DND-41 (cell line): ENCODE measurements around the gene KRT24.

Experiments
- ATAC-seq: fragments of 200-7000 bp; cut with Tn5 transposase; 3 replicates; pipeline ENCODE4 v1.9.1; 2021; ENCODE audit warnings: low read depth; ENCODE audit not compliant: insufficient read depth
- DNase-seq: peaks from one replicate; pipeline ENCODE4 v3.0.0-alpha.2; 2020
- H2AFZ ChIP-seq: 2 replicates; pipeline ENCODE4 v1.6.0; 2012; ENCODE audit warnings: low read depth, low read length
- H3K27ac ChIP-seq: 2 replicates; pipeline ENCODE4 v1.5.1; 2012; ENCODE audit warnings: low read length, inconsistent platforms
- H3K27me3 ChIP-seq: fragments of 200-600 bp; sonication (generic); 2 replicates; pipeline ENCODE4 v1.6.0; 2012; ENCODE audit warnings: low read length, mild to moderate bottlenecking, inconsistent platforms; ENCODE audit not compliant: insufficient read depth, poor library complexity
- H3K36me3 ChIP-seq: 2 replicates; pipeline ENCODE4 v1.5.1; 2012; ENCODE audit warnings: low read length, inconsistent platforms; ENCODE audit not compliant: insufficient read depth
- H3K4me1 ChIP-seq: 2 replicates; pipeline ENCODE4 v1.5.1; 2012; ENCODE audit warnings: mild to moderate bottlenecking, low read length; ENCODE audit not compliant: insufficient read depth
- H3K4me2 ChIP-seq: 2 replicates; pipeline ENCODE4 v1.6.0; 2012; ENCODE audit warnings: mild to moderate bottlenecking, moderate library complexity, low read length, inconsistent platforms; ENCODE audit not compliant: insufficient read depth
- H3K4me3 ChIP-seq, 2 experiments: fragments of 200-600 bp in 1 of 2; shearing (Covaris generic) in 1 of 2; 2 replicates each; pipeline ENCODE4 v1.5.1; 2012 to 2016; ENCODE audit warnings: inconsistent platforms in 2 of 2, low read length in 2 of 2, mild to moderate bottlenecking in 2 of 2, low read depth in 1 of 2, moderate library complexity in 1 of 2
- H3K79me2 ChIP-seq: 2 replicates; pipeline ENCODE4 v1.6.0; 2012; ENCODE audit warnings: low read length, inconsistent platforms; ENCODE audit not compliant: insufficient read depth
- H3K9ac ChIP-seq: 2 replicates; pipeline ENCODE4 v1.6.0; 2012; ENCODE audit warnings: low read depth, mild to moderate bottlenecking, inconsistent platforms, low read length, moderate library complexity
- H3K9me3 ChIP-seq: 2 replicates; pipeline ENCODE4 v1.5.1; 2012; ENCODE audit warnings: low read length, moderate library complexity, mild to moderate bottlenecking, inconsistent platforms; ENCODE audit not compliant: insufficient read depth, severe bottlenecking
- H4K20me1 ChIP-seq: 2 replicates; pipeline ENCODE4 v1.6.0; 2012; ENCODE audit warnings: low read length; ENCODE audit not compliant: insufficient read depth
- EZH2 ChIP-seq: IDR thresholded peaks from 3 replicates; pipeline ENCODE4 v1.6.1; 2012; ENCODE audit warnings: borderline replicate concordance, low read depth, mild to moderate bottlenecking, moderate library complexity, low read length, inconsistent platforms; ENCODE audit not compliant: severe bottlenecking
- TF ChIP-seq, protein P1 (sequence below): IDR thresholded peaks from 2 replicates; pipeline ENCODE4 v1.5.1; 2012; ENCODE audit warnings: borderline replicate concordance, low read length, moderate library complexity, mild to moderate bottlenecking; ENCODE audit not compliant: poor library complexity, severe bottlenecking; ENCODE audit errors: extremely low read depth

The KRT24 gene

DNA sequence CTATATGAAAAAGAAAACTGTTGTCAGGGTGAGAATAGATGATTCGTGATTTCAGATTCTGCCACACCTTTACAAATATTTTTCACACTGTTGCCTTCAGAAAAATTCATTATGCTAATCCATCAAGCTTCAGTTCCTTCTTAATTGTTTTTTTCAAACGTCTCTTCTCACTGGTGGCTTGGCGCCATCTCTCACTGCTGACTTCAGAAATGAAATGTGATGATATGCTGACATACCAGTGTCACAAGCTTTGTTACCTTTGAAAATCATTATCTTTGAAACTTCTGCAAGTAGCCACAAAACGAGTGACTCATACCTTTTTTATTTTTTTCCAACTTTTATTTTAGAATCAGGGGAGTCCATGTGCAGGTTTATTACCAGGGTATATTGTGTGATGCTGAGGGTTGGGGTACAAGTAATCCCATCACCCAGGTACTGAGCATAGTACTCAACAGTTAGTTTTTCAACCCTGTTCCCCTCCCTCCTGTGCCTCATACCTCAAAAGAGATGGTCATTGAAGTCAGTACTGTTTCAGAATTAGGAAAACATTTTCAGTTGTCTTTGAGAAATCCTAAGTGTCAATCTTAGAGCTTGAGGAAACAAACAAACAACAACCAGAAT lies 24.5 kb downstream of the KRT24 start:
- no peaks in the 10 kb centered on the region for H3K9me3 ChIP-seq
- H4K20me1 ChIP-seq, result no peaks in the 10 kb centered on the region
- H3K9ac ChIP-seq, result no peak overlapping the region
- H2AFZ ChIP-seq, result no peak overlapping the region
- no peak overlapping the region for H3K4me3 ChIP-seq
- no peaks in the 10 kb centered on the region for H3K36me3 ChIP-seq
- ATAC-seq (no peak), DNase-seq (no peak)
- H3K27ac ChIP-seq, result no peak overlapping the region
- no peak overlapping the region for H3K4me2 ChIP-seq
- H3K79me2 ChIP-seq, result no peaks in the 10 kb centered on the region
- H3K4me1 ChIP-seq, result no peaks in the 10 kb centered on the region
- peaks cover 33% of the 10 kb centered on the region for H3K27me3 ChIP-seq
- TF ChIP-seq, protein P1, sequence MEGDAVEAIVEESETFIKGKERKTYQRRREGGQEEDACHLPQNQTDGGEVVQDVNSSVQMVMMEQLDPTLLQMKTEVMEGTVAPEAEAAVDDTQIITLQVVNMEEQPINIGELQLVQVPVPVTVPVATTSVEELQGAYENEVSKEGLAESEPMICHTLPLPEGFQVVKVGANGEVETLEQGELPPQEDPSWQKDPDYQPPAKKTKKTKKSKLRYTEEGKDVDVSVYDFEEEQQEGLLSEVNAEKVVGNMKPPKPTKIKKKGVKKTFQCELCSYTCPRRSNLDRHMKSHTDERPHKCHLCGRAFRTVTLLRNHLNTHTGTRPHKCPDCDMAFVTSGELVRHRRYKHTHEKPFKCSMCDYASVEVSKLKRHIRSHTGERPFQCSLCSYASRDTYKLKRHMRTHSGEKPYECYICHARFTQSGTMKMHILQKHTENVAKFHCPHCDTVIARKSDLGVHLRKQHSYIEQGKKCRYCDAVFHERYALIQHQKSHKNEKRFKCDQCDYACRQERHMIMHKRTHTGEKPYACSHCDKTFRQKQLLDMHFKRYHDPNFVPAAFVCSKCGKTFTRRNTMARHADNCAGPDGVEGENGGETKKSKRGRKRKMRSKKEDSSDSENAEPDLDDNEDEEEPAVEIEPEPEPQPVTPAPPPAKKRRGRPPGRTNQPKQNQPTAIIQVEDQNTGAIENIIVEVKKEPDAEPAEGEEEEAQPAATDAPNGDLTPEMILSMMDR, result no peak
- no peak for TF ChIP-seq EZH2

DNA sequence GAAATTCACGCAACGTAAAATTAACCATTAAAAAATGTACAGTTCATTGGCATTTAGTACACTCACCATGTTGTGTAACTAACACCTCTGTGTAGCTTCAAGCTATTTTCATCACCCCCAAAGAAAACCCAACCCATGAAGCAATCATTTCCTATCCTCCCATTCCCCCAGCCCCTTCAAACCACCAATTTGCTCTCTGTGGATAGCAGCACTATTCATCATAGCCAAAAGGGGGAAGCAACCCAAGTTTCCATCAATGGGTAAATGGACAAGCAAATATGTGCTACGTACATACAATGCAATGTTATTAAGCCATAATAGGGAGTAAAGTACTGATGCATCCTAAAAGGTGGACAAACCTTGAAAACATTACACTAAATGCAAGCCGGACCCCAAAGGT lies 27.6 kb downstream of the KRT24 start:
- DNase-seq (no peak), ATAC-seq (no peak)
- H3K27ac ChIP-seq, result no peak overlapping the region
- no peaks in the 10 kb centered on the region for H3K36me3 ChIP-seq
- H4K20me1 ChIP-seq, result no peaks in the 10 kb centered on the region
- no peak overlapping the region for H3K4me3 ChIP-seq
- H3K4me1 ChIP-seq, result no peaks in the 10 kb centered on the region
- peaks cover 35% of the 10 kb centered on the region for H3K27me3 ChIP-seq
- no peak overlapping the region for H2AFZ ChIP-seq
- H3K4me2 ChIP-seq, result no peak overlapping the region
- no peaks in the 10 kb centered on the region for H3K79me2 ChIP-seq
- H3K9me3 ChIP-seq, result no peaks in the 10 kb centered on the region
- TF ChIP-seq, protein P1, result no peak
- TF ChIP-seq EZH2, result no peak
- H3K9ac ChIP-seq, result no peak overlapping the region

DNA sequence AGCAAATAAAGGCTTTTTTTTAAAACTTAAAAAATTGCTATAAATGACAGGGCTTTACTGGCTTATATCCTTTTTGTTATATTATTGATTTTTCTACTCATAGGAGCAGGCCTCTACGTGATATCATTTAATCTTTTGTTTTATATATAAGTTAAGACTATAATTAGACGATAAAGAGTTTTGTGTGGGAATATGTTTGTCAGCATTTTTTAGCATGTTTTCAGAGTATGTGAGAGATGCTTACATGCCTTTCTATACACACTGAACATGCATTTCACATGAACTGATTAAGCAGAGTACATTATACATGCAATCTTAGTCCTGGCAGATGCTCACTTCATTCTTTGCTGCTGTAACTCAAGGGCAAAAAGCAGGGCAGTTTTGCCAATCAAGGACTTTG lies 30.9 kb downstream of the KRT24 start:
- Histone ChIP-seq H3K79me2 (no peaks in the 10 kb centered on the region), H3K36me3 (no peaks in the 10 kb centered on the region), H3K9me3 (no peaks in the 10 kb centered on the region), H3K4me1 (no peaks in the 10 kb centered on the region), H3K9ac (no peak overlapping the region), H3K27me3 (peaks cover 44% of the 10 kb centered on the region), H4K20me1 (no peaks in the 10 kb centered on the region), H3K27ac (no peak overlapping the region), H3K4me3 (no peak overlapping the region), H3K4me2 (no peak overlapping the region), H2AFZ (no peak overlapping the region)
- no peak for DNase-seq
- no peak for TF ChIP-seq EZH2
- TF ChIP-seq, protein P1, result no peak
- no peak for ATAC-seq
